Uterus (tissue), 2 donors: ENCODE measurements around the gene ITGAL.

Experiments
- POLR2A ChIP-seq, 2 donors: fragments of 450-650 bp; IDR thresholded peaks; one replicate each; pipeline ENCODE4 v1.6.1; 2016; ENCODE audit warnings: antibody characterized with exemption in 2 of 2, mild to moderate bottlenecking in 1 of 2, moderate library complexity in 1 of 2
- TF ChIP-seq, protein P1 (sequence below), 4 experiments: fragments of 200-600 bp in 2 of 4; fragments of 450-650 bp in 2 of 4; sonication (generic) in 2 of 4; IDR thresholded peaks; one replicate each; pipeline ENCODE4 v1.5.1; 2016 to 2019; ENCODE audit warnings: antibody characterized with exemption in 4 of 4, mild to moderate bottlenecking in 2 of 4, moderate library complexity in 1 of 4

DNA sequence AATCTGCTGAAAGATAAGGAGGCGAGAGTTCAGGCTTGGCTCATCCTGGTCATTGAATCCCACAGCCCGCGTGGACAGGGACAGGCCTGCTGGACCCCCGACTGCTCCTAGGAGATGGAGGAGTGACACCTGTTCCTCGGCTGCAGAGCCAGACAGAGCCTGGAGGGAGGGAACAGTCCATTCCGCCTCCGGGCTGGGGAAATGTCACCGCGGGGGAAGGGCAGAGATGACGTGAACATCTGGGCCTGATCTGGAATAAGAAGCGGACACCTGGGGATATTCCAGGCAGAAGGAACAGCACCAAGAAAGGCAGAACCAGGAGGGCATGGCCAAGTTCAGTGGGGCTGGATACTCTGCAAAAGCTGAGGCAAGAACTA is 60.6 kb downstream of the ITGAL start:
- TF ChIP-seq, protein P1, sequence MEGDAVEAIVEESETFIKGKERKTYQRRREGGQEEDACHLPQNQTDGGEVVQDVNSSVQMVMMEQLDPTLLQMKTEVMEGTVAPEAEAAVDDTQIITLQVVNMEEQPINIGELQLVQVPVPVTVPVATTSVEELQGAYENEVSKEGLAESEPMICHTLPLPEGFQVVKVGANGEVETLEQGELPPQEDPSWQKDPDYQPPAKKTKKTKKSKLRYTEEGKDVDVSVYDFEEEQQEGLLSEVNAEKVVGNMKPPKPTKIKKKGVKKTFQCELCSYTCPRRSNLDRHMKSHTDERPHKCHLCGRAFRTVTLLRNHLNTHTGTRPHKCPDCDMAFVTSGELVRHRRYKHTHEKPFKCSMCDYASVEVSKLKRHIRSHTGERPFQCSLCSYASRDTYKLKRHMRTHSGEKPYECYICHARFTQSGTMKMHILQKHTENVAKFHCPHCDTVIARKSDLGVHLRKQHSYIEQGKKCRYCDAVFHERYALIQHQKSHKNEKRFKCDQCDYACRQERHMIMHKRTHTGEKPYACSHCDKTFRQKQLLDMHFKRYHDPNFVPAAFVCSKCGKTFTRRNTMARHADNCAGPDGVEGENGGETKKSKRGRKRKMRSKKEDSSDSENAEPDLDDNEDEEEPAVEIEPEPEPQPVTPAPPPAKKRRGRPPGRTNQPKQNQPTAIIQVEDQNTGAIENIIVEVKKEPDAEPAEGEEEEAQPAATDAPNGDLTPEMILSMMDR (IDR thresholded peaks at IDR 0.05), result no peak
- no peak for TF ChIP-seq POLR2A (IDR thresholded peaks at IDR 0.05)
